Activated B cell treated with CpG ODN at 0.5 μM for 24 hours (primary cell): ENCODE data around the gene DPP10. TPM values are rescaled to one million over a fixed set of nuclear protein-coding genes. Genes with fewer than 3 reads are reported as not detected.

Source experiments
- ATAC-seq: fragments of 200-7000 bp; cut with Tn5 transposase; one replicate; pipeline ENCODE4 v1.10.0; 2021; ENCODE audit warnings: low read depth, mild to moderate bottlenecking, moderate library complexity
- CTCF ChIA-PET: fragments of 350-600 bp; sonication (Branson Sonifier 250); formaldehyde crosslinking; loops from one replicate; lab custom pipeline; 2021; ENCODE audit warnings: antibody characterized with exemption; lab: Charles Lee
- POLR2A ChIA-PET: fragments of 350-600 bp; sonication (Branson Sonifier 250); formaldehyde crosslinking; loops from one replicate; lab custom pipeline; 2021; ENCODE audit warnings: antibody characterized with exemption; lab: Charles Lee
- DNase-seq: peaks from one replicate; pipeline ENCODE4 v3.0.0; 2022
- H3K27ac Mint-ChIP-seq: one replicate; pipeline ENCODE4 v1.8.0; 2020; ENCODE audit warnings: mixed read lengths
- H3K27me3 Mint-ChIP-seq: one replicate; pipeline ENCODE4 v1.8.0; 2021; ENCODE audit warnings: mixed read lengths
- H3K36me3 Mint-ChIP-seq: one replicate; pipeline ENCODE4 v1.8.0; 2021; ENCODE audit warnings: low read depth, mixed read lengths
- H3K4me1 Mint-ChIP-seq: one replicate; pipeline ENCODE4 v1.8.0; 2021; ENCODE audit warnings: mixed read lengths
- H3K4me3 Mint-ChIP-seq: one replicate; pipeline ENCODE4 v1.8.0; 2020; ENCODE audit warnings: mild to moderate bottlenecking, mixed read lengths
- H3K9me3 Mint-ChIP-seq: one replicate; pipeline ENCODE4 v1.8.0; 2020; ENCODE audit warnings: mixed read lengths
- CTCF ChIP-seq: fragments of 200-600 bp; IDR thresholded peaks from one replicate; pipeline ENCODE4 v1.8.0; 2022; ENCODE audit warnings: antibody characterized with exemption, mild to moderate bottlenecking
- intact Hi-C: fragments of 100-400 bp; cut with micrococcal nuclease; formaldehyde crosslinking; loops from one replicate; pipeline ENCODE4 v1.15.1; 2024
- total RNA-seq: library from RNA; stranded (reverse); gene quantifications from 2 replicates; pipeline ENCODE4 v1.2.3, GENCODE V29; 2022

DPP10 gene
- total RNA-seq, 1 donor from 2014 or later, result not detected

GRCh38 chr2:115580784-115581183, 1138.3 kb downstream of the DPP10 start:
- intact Hi-C loops, result no loop called here
- Mint-ChIP-seq H3K4me3 (no peak overlapping the region), H3K27me3 (no peaks in the 10 kb centered on the region), H3K9me3 (peaks cover 8% of the 10 kb centered on the region), H3K4me1 (no peaks in the 10 kb centered on the region), H3K36me3 (no peaks in the 10 kb centered on the region), H3K27ac (no peak overlapping the region)
- ChIA-PET CTCF (no interaction called here), POLR2A (no interaction called here)
- no peak for TF ChIP-seq CTCF
- no peak for DNase-seq
- ATAC-seq, result no peak

GRCh38 chr2:115584507-115584906, 1142.1 kb downstream of the DPP10 start:
- TF ChIP-seq CTCF, result no peak
- ChIA-PET CTCF (no interaction called here), POLR2A (no interaction called here)
- intact Hi-C loops, result no loop called here
- Mint-ChIP-seq H3K27ac (no peak overlapping the region), H3K4me3 (no peak overlapping the region), H3K4me1 (no peaks in the 10 kb centered on the region), H3K27me3 (no peaks in the 10 kb centered on the region), H3K9me3 (peaks cover 16% of the 10 kb centered on the region), H3K36me3 (no peaks in the 10 kb centered on the region)
- DNase-seq (no peak), ATAC-seq (no peak)

- intact Hi-C loops, result no loop called here
- DNase-seq, result no peak
- Mint-ChIP-seq H3K27me3 (no peaks in the 10 kb centered on the region), H3K36me3 (no peaks in the 10 kb centered on the region), H3K9me3 (peaks cover 6% of the 10 kb centered on the region), H3K4me3 (no peak overlapping the region), H3K27ac (no peak overlapping the region), H3K4me1 (no peaks in the 10 kb centered on the region)
- no peak for TF ChIP-seq CTCF
- CTCF ChIA-PET, result no interaction called here
- no peak for ATAC-seq
- POLR2A ChIA-PET, result no interaction called here
Measured at GRCh38 chr2:115596659-115597375, 1154.4 kb downstream of the DPP10 start.

GRCh38 chr2:115603285-115603684, 1160.8 kb downstream of the DPP10 start:
- DNase-seq (no peak), ATAC-seq (no peak)
- TF ChIP-seq CTCF, result no peak
- H3K36me3 Mint-ChIP-seq, result no peaks in the 10 kb centered on the region
- intact Hi-C loops, result no loop called here
- no peak overlapping the region for H3K27ac Mint-ChIP-seq
- no peaks in the 10 kb centered on the region for H3K27me3 Mint-ChIP-seq
- POLR2A ChIA-PET, result no interaction called here
- H3K4me3 Mint-ChIP-seq, result no peak overlapping the region
- no peaks in the 10 kb centered on the region for H3K9me3 Mint-ChIP-seq
- CTCF ChIA-PET, result no interaction called here
- H3K4me1 Mint-ChIP-seq, result no peaks in the 10 kb centered on the region

GRCh38 chr2:115606350-115606749, 1163.9 kb downstream of the DPP10 start:
- Mint-ChIP-seq H3K9me3 (peaks cover 5% of the 10 kb centered on the region), H3K27me3 (no peaks in the 10 kb centered on the region), H3K27ac (no peak overlapping the region), H3K4me3 (no peak overlapping the region), H3K36me3 (no peaks in the 10 kb centered on the region), H3K4me1 (no peaks in the 10 kb centered on the region)
- DNase-seq (no peak), ATAC-seq (no peak)
- no peak for TF ChIP-seq CTCF
- ChIA-PET CTCF (no interaction called here), POLR2A (no interaction called here)
- intact Hi-C loops, result no loop called here
